Panc1 (cell line): ENCODE results near the gene SERGEF. TPM values are rescaled to one million over a fixed set of nuclear protein-coding genes. Genes with fewer than 3 reads are reported as not detected.

Experiments
- ATAC-seq: fragments of 200-7000 bp; cut with Tn5 transposase; 2 replicates; pipeline ENCODE4 v1.9.1; 2020; ENCODE audit warnings: mild to moderate bottlenecking, moderate library complexity
- BruUV-seq: library from RNA; stranded (reverse); fragments of 400-500 nt; replicated peaks from 2 replicates; lab custom pipeline; 2021; lab: Mats Ljungman, UMichigan
- CTCF ChIA-PET: fragments of 300-600 bp; sonication (Branson Sonifier 250); formaldehyde crosslinking; loops from one replicate; lab custom pipeline; 2022; ENCODE audit warnings: antibody characterized with exemption; lab: Charles Lee
- POLR2A ChIA-PET: fragments of 300-600 bp; sonication (Branson Sonifier 250); formaldehyde crosslinking; loops from one replicate; lab custom pipeline; 2022; ENCODE audit warnings: antibody characterized with exemption; lab: Charles Lee
- DNase-seq: peaks from one replicate; pipeline ENCODE4 v3.0.0-alpha.2; 2010; ENCODE audit warnings: low read depth, low spot score
- H3K27ac ChIP-seq: 2 replicates; pipeline ENCODE4 v1.5.1; 2011; ENCODE audit warnings: mild to moderate bottlenecking, low read length, inconsistent platforms
- H3K27me3 ChIP-seq: fragments of 200-500 bp; sonication (Bioruptor generic); 2 replicates; pipeline ENCODE4 v1.6.0; 2014; ENCODE audit warnings: low read length, inconsistent platforms; ENCODE audit not compliant: control insufficient read depth, insufficient read depth
- H3K36me3 ChIP-seq: fragments of 200-500 bp; sonication (Bioruptor generic); 2 replicates; pipeline ENCODE4 v1.5.1; 2014; ENCODE audit warnings: inconsistent platforms, mild to moderate bottlenecking, low read length, moderate library complexity; ENCODE audit not compliant: control insufficient read depth, insufficient read depth
- H3K4me1 ChIP-seq: 2 replicates; pipeline ENCODE4 v1.5.1; 2011; ENCODE audit warnings: inconsistent platforms, mild to moderate bottlenecking, low read length, moderate library complexity; ENCODE audit not compliant: control insufficient read depth, insufficient read depth
- H3K4me3 ChIP-seq, 2 experiments: 2 replicates each; pipeline ENCODE4 v1.5.1; 2011 to 2012; ENCODE audit warnings: low read depth in 2 of 2, low read length in 2 of 2, mild to moderate bottlenecking in 2 of 2, inconsistent platforms in 1 of 2, moderate library complexity in 1 of 2
- H3K9me3 ChIP-seq: fragments of 200-500 bp; sonication (Bioruptor generic); 2 replicates; pipeline ENCODE4 v1.5.1; 2014; ENCODE audit warnings: low read depth, mild to moderate bottlenecking, inconsistent platforms, low read length, moderate library complexity; ENCODE audit not compliant: control insufficient read depth, insufficient read depth
- CTCF ChIP-seq: fragments of 450-650 bp; IDR thresholded peaks from 2 replicates; pipeline ENCODE4 v1.5.1; 2017; ENCODE audit warnings: mild to moderate bottlenecking
- POLR2AphosphoS5 ChIP-seq: IDR thresholded peaks from 2 replicates; pipeline ENCODE4 v1.6.1; 2012; ENCODE audit warnings: mild to moderate bottlenecking, low read depth, low read length, moderate library complexity
- SIN3A ChIP-seq: IDR thresholded peaks from 2 replicates; pipeline ENCODE4 v1.6.1; 2012; ENCODE audit warnings: low read depth, mild to moderate bottlenecking, low read length, moderate library complexity, borderline replicate concordance; ENCODE audit not compliant: insufficient read depth
- TCF7L2 ChIP-seq: IDR thresholded peaks from 2 replicates; pipeline ENCODE4 v1.6.1; 2011; ENCODE audit warnings: mild to moderate bottlenecking, low read depth, low read length, inconsistent platforms
- in situ Hi-C: cut with HindIII; loops from 2 replicates; pipeline ENCODE4 v1.10.0; 2016; ENCODE audit warnings: low sequenced_read_pairs, low pct_unique_long_range_greater_than_20kb
- intact Hi-C: fragments of 100-400 bp; cut with micrococcal nuclease; formaldehyde crosslinking; loops from one replicate; pipeline ENCODE4 v1.10.0; 2022; ENCODE audit not compliant: unreplicated experiment
- total RNA-seq: library from RNA; stranded (reverse); gene quantifications from one replicate; pipeline ENCODE4 v1.2.1, GENCODE V29; 2021; ENCODE audit not compliant: unreplicated experiment
- TF ChIP-seq, protein P1 (sequence below), 2 experiments: IDR thresholded peaks; 2 replicates each; pipeline ENCODE4 v1.6.1; 2011 to 2012; ENCODE audit warnings: low read depth in 2 of 2, control low read depth in 1 of 2, low read length in 1 of 2, mild to moderate bottlenecking in 1 of 2, moderate library complexity in 1 of 2; ENCODE audit not compliant: insufficient read depth in 1 of 2

Gene SERGEF
- total RNA-seq, 1 experiment from 2014 or later = 35.5 TPM

- Histone ChIP-seq H3K27ac (no peak overlapping the region), H3K9me3 (no peaks in the 10 kb centered on the region), H3K27me3 (peaks cover 4% of the 10 kb centered on the region; the same call in 1 of the 2 replicates), H3K4me1 (no peaks in the 10 kb centered on the region), H3K4me3 (no peak overlapping the region), H3K36me3 (no peaks in the 10 kb centered on the region)
- no peak for ATAC-seq
- no TSS peak for BruUV-seq
- no peak for TF ChIP-seq POLR2AphosphoS5
- no peak for TF ChIP-seq SIN3A
- TF ChIP-seq, protein P1, sequence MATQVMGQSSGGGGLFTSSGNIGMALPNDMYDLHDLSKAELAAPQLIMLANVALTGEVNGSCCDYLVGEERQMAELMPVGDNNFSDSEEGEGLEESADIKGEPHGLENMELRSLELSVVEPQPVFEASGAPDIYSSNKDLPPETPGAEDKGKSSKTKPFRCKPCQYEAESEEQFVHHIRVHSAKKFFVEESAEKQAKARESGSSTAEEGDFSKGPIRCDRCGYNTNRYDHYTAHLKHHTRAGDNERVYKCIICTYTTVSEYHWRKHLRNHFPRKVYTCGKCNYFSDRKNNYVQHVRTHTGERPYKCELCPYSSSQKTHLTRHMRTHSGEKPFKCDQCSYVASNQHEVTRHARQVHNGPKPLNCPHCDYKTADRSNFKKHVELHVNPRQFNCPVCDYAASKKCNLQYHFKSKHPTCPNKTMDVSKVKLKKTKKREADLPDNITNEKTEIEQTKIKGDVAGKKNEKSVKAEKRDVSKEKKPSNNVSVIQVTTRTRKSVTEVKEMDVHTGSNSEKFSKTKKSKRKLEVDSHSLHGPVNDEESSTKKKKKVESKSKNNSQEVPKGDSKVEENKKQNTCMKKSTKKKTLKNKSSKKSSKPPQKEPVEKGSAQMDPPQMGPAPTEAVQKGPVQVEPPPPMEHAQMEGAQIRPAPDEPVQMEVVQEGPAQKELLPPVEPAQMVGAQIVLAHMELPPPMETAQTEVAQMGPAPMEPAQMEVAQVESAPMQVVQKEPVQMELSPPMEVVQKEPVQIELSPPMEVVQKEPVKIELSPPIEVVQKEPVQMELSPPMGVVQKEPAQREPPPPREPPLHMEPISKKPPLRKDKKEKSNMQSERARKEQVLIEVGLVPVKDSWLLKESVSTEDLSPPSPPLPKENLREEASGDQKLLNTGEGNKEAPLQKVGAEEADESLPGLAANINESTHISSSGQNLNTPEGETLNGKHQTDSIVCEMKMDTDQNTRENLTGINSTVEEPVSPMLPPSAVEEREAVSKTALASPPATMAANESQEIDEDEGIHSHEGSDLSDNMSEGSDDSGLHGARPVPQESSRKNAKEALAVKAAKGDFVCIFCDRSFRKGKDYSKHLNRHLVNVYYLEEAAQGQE (IDR thresholded peaks at IDR 0.05; ENCODE audit: insufficient read depth in 1 of 2, low read depth in 2 of 2, low read length in 1 of 2) = no peak
- TF ChIP-seq TCF7L2 = no peak
- TF ChIP-seq CTCF = no peak
- intact Hi-C loops = no loop called here
- POLR2A ChIA-PET = no interaction called here
- DNase-seq = no peak
- in situ Hi-C loops = no loop called here
- CTCF ChIA-PET = interaction anchor here (0.9 to 1.2 kb wide), 2 partner anchors 21 to 153 kb away, joined by 3 to 5 read pairs; no protein-coding TSS in a partner anchor
Observed at GRCh38 chr11:17751558-17751957, 261.3 kb downstream of the SERGEF start.

DNA sequence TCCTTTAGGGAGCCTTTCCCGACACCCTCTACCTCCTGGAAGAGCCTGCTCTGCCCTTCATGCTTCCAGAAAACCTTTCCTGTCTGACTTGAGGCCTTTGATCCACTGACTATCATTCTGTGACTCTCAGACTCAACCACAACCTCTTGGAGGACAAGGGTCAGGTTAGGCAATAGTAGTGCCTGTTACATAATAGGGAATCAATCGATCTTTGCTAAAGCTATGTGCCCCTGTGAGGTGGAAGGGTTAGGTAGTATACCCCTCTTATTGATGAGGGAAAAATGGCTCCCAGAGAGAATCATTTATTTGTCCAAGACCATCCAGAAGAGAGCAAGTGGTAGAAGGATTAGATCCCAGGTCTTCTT is 262.1 kb downstream of the SERGEF start:
- CTCF ChIA-PET = no interaction called here
- Histone ChIP-seq H3K27me3 (peaks cover 4% of the 10 kb centered on the region; the same call in 1 of the 2 replicates), H3K4me3 (no peak overlapping the region), H3K36me3 (no peaks in the 10 kb centered on the region), H3K27ac (no peak overlapping the region), H3K9me3 (no peaks in the 10 kb centered on the region), H3K4me1 (no peaks in the 10 kb centered on the region)
- no peak for ATAC-seq
- no peak for DNase-seq
- POLR2A ChIA-PET = no interaction called here
- intact Hi-C loops = no loop called here
- no TSS peak for BruUV-seq
- in situ Hi-C loops = no loop called here
- TF ChIP-seq, protein P1 (IDR thresholded peaks at IDR 0.05; ENCODE audit: insufficient read depth in 1 of 2, low read depth in 2 of 2, low read length in 1 of 2) = no peak
- TF ChIP-seq SIN3A (no peak), POLR2AphosphoS5 (no peak), TCF7L2 (no peak), CTCF (no peak)
